ENCODE results near the gene MYO15A.

- TF ChIP-seq, protein P1, sequence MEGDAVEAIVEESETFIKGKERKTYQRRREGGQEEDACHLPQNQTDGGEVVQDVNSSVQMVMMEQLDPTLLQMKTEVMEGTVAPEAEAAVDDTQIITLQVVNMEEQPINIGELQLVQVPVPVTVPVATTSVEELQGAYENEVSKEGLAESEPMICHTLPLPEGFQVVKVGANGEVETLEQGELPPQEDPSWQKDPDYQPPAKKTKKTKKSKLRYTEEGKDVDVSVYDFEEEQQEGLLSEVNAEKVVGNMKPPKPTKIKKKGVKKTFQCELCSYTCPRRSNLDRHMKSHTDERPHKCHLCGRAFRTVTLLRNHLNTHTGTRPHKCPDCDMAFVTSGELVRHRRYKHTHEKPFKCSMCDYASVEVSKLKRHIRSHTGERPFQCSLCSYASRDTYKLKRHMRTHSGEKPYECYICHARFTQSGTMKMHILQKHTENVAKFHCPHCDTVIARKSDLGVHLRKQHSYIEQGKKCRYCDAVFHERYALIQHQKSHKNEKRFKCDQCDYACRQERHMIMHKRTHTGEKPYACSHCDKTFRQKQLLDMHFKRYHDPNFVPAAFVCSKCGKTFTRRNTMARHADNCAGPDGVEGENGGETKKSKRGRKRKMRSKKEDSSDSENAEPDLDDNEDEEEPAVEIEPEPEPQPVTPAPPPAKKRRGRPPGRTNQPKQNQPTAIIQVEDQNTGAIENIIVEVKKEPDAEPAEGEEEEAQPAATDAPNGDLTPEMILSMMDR (conservative IDR thresholded peaks at IDR 0.05; ENCODE audit: low read depth, low read length) = no peak
- TF ChIP-seq EZH2 (IDR thresholded peaks at IDR 0.05; ENCODE audit: borderline replicate concordance, low read depth, low read length, poor library complexity, severe bottlenecking) = no peak
Measured at GRCh38 chr17:18186627-18186982, 78.0 kb downstream of the MYO15A start.
